Right atrium auricular region (tissue), 2 donors: ENCODE data around the gene CYP46A1. TPM values are rescaled to one million over a fixed set of nuclear protein-coding genes. Genes with fewer than 3 reads are reported as not detected.

Experiments
- DNase-seq: peaks from one replicate; pipeline ENCODE4 v3.0.0-alpha.2; 2019; ENCODE audit warnings: low spot score
- H3K27ac ChIP-seq, 2 donors: fragments of 200-600 bp; sonication (generic); 1 replicate in 1 of 2; 2 replicates in 1 of 2; pipeline ENCODE4 v1.5.1; 2016 to 2019
- H3K27me3 ChIP-seq, 2 donors: fragments of 200-600 bp; sonication (generic); one replicate each; pipeline versions ENCODE4 v1.5.1 to v1.6.0; 2017 to 2019
- H3K36me3 ChIP-seq: fragments of 200-600 bp; sonication (generic); one replicate; pipeline ENCODE4 v1.5.1; 2016
- H3K4me1 ChIP-seq, 2 donors: fragments of 200-600 bp; sonication (generic); one replicate each; pipeline versions ENCODE4 v1.5.1 to v1.6.0; 2017 to 2019
- H3K4me3 ChIP-seq, 2 donors: fragments of 200-600 bp; sonication (generic); 1 replicate in 1 of 2; 2 replicates in 1 of 2; pipeline ENCODE4 v1.5.1; 2017 to 2019; ENCODE audit warnings: mild to moderate bottlenecking in 1 of 2, moderate library complexity in 1 of 2
- H3K9me3 ChIP-seq, 2 donors: fragments of 200-600 bp; sonication (generic); one replicate each; pipeline ENCODE4 v1.5.1; 2019
- CTCF ChIP-seq, 2 donors: fragments of 200-600 bp; sonication (generic); IDR thresholded peaks; one replicate each; pipeline ENCODE4 v1.5.1; 2019; ENCODE audit warnings: antibody characterized with exemption in 2 of 2
- total RNA-seq, 2 donors: library from RNA; depleted of rRNA; stranded (reverse); fragments of >200 nt; gene quantifications; one replicate each; pipeline ENCODE4 v1.1.0, GENCODE V29; 2016

CYP46A1 gene
- total RNA-seq, 2 donors from 2014 or later: 1.4 to 6.9 TPM

DNA sequence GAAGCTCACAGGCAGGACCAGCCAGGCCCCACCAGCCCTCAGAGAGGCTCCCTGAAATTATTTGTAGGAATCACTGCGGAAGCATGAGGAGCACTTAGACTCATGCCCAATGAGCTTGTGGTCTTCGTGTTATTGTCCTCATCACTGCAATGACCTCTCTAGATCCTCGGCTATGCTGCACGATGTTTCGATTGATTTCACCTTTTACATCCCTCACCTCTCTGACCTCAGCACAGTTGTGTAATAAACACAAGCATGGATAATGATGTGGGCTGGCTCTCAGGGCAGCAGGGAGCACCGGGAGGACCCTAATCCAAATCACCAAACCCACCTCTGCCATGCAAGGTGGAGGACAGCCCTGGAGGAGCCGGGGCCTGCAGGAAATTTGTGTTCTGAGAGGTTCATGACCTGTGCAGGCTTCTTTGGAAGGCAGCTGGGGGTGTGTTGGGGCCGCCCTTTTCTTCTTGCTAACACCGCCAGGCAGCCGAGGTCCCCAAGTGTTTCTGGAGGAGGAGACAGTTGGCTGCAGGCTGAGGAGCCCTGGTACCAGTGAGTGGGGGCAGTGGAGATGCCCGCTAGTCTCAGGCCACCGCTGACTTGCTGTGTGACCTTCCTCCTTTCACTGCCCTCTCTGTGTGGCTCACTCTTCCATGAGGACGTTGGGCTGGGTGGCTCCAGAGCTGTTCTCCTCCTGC lies 79.6 kb downstream of the CYP46A1 start:
- Histone ChIP-seq H3K27ac (no peak overlapping the region), H3K27me3 (no peaks in the 10 kb centered on the region), H3K9me3 (no peaks in the 10 kb centered on the region), H3K4me1 (peaks cover 0 to 33% of the 10 kb centered on the region in 2 donors), H3K4me3 (no peak overlapping the region), H3K36me3 (no peaks in the 10 kb centered on the region)
- no peak for DNase-seq
- TF ChIP-seq CTCF (IDR thresholded peaks at IDR 0.05): no peak

- H3K9me3 ChIP-seq: no peaks in the 10 kb centered on the region
- no peak overlapping the region for H3K27ac ChIP-seq
- no peaks in the 10 kb centered on the region for H3K27me3 ChIP-seq
- no peak overlapping the region for H3K4me3 ChIP-seq
- DNase-seq: no peak
- peaks cover 0 to 27% of the 10 kb centered on the region in 2 donors for H3K4me1 ChIP-seq
- no peaks in the 10 kb centered on the region for H3K36me3 ChIP-seq
- TF ChIP-seq CTCF (IDR thresholded peaks at IDR 0.05): no peak
Observed at GRCh38 chr14:99764222-99764706, 80.2 kb downstream of the CYP46A1 start.

DNA sequence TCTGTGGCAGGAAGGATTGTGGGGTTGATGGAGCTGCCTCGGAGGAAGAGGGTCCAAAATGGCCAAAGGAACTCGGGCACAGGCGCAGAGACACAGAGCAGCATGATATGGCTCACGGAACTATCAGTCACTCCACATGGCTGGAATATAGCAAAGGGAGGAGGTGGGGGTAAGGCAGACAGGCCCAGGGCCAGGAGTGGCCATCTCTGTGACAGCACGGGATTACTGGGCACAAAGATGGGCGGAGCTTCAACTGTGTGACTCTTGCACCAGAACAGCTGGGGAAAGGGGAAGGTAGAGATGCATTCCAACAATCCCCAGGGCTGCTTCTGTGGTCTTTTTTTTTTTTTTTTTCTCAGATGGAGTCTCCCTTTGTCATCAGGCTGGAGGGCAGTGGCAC lies 84.3 kb downstream of the CYP46A1 start:
- Histone ChIP-seq H3K36me3 (no peaks in the 10 kb centered on the region), H3K4me1 (peaks cover 0 to 25% of the 10 kb centered on the region in 2 donors), H3K9me3 (no peaks in the 10 kb centered on the region), H3K4me3 (no peak overlapping the region), H3K27ac (no peak overlapping the region), H3K27me3 (no peaks in the 10 kb centered on the region)
- no peak for DNase-seq
- TF ChIP-seq CTCF (IDR thresholded peaks at IDR 0.05): no peak

GRCh38 chr14:99769123-99769522 lies 85.0 kb downstream of the CYP46A1 start:
- no peaks in the 10 kb centered on the region for H3K36me3 ChIP-seq
- H3K4me1 ChIP-seq: peaks cover 0 to 29% of the 10 kb centered on the region in 2 donors
- H3K9me3 ChIP-seq: no peaks in the 10 kb centered on the region
- TF ChIP-seq CTCF (IDR thresholded peaks at IDR 0.05): no peak
- DNase-seq: no peak
- no peak overlapping the region for H3K27ac ChIP-seq
- no peak overlapping the region for H3K4me3 ChIP-seq
- no peaks in the 10 kb centered on the region for H3K27me3 ChIP-seq

DNA sequence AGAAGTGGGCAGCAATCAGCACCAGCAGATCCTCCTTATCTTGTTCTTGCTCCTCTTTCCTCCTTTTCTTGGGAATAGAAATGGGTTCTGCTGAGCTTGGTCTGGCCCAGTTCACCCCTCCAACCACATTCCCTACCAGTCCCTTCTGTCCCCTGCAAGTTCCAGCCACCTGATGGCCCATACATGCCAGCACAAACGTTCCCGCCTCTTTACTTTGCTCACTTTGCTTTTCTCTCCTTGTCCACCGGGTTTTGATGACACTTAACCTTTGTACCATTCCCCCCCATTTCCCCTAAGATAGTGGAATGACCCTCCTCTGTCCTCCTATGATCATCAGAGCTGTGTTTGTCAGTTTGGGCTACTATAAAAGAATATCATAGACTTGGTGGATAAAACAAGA lies 85.7 kb downstream of the CYP46A1 start:
- Histone ChIP-seq H3K27ac (no peak overlapping the region), H3K4me3 (no peak overlapping the region), H3K9me3 (no peaks in the 10 kb centered on the region), H3K27me3 (no peaks in the 10 kb centered on the region), H3K4me1 (peaks cover 0 to 35% of the 10 kb centered on the region in 2 donors), H3K36me3 (no peaks in the 10 kb centered on the region)
- no peak for DNase-seq
- no peak for TF ChIP-seq CTCF (IDR thresholded peaks at IDR 0.05)
